Panc1 (cell line): ENCODE results near the gene F11R.
"Not testable (repeated sequence)": the region's sequence is repeated elsewhere in the genome, so short reads cannot be mapped to it uniquely, and the experiment has no call there.

Source experiments
- CTCF ChIP-seq: fragments of 450-650 bp; IDR thresholded peaks from 2 replicates; pipeline ENCODE4 v1.5.1; 2017; ENCODE audit warnings: mild to moderate bottlenecking
- POLR2AphosphoS5 ChIP-seq: IDR thresholded peaks from 2 replicates; pipeline ENCODE4 v1.6.1; 2012; ENCODE audit warnings: mild to moderate bottlenecking, low read depth, low read length, moderate library complexity
- REST ChIP-seq, 2 experiments: IDR thresholded peaks; 2 replicates each; pipeline ENCODE4 v1.6.1; 2011 to 2012; ENCODE audit warnings: low read depth in 2 of 2, control low read depth in 1 of 2, low read length in 1 of 2, mild to moderate bottlenecking in 1 of 2, moderate library complexity in 1 of 2; ENCODE audit not compliant: insufficient read depth in 1 of 2
- SIN3A ChIP-seq: IDR thresholded peaks from 2 replicates; pipeline ENCODE4 v1.6.1; 2012; ENCODE audit warnings: low read depth, mild to moderate bottlenecking, low read length, moderate library complexity, borderline replicate concordance; ENCODE audit not compliant: insufficient read depth
- TCF7L2 ChIP-seq: IDR thresholded peaks from 2 replicates; pipeline ENCODE4 v1.6.1; 2011; ENCODE audit warnings: mild to moderate bottlenecking, low read depth, low read length, inconsistent platforms

GRCh38 chr1:161026954-161027353 is 6.0 kb upstream of the F11R start:
- not testable (repeated sequence) for TF ChIP-seq CTCF; TCF7L2; POLR2AphosphoS5; SIN3A; REST (IDR thresholded peaks at IDR 0.05; ENCODE audit: insufficient read depth in 1 of 2, low read depth in 2 of 2, low read length in 1 of 2)
